Spleen (tissue), 11 donors: ENCODE data around the gene ARSI. TPM values are rescaled to one million over a fixed set of nuclear protein-coding genes. Genes with fewer than 3 reads are reported as not detected.
A peak's percentile ranks its signal among the peaks of the same experiment; 100 is the strongest.

Source experiments
- DNase-seq: peaks from one replicate; pipeline ENCODE4 v3.0.0-alpha.2; 2020
- H3K27ac ChIP-seq, 8 donors: fragments of 200-600 bp; sonication (generic) in 7 of 8; 1 replicate in 4 of 8; 2 replicates in 4 of 8; pipeline versions ENCODE4 v1.5.0 to v1.8.0; 2016 to 2021; ENCODE audit warnings: inconsistent platforms in 4 of 8, mild to moderate bottlenecking in 4 of 8, moderate library complexity in 1 of 8
- H3K27me3 ChIP-seq, 7 donors: fragments of 200-600 bp; sonication (generic) in 6 of 7; replicated peaks in 1 of 7; 1 replicate in 4 of 7; 2 replicates in 3 of 7; pipeline versions ENCODE4 v1.5.0 to v1.8.0; 2016 to 2021; ENCODE audit warnings: inconsistent platforms in 3 of 7, mild to moderate bottlenecking in 1 of 7
- H3K36me3 ChIP-seq, 6 donors: fragments of 200-600 bp; sonication (generic) in 5 of 6; 1 replicate in 4 of 6; 2 replicates in 2 of 6; pipeline versions ENCODE4 v1.5.0 to v1.8.0; 2016 to 2021; ENCODE audit warnings: inconsistent platforms in 2 of 6
- H3K4me1 ChIP-seq, 6 donors: fragments of 200-600 bp; sonication (generic) in 5 of 6; 1 replicate in 3 of 6; 2 replicates in 3 of 6; pipeline versions ENCODE4 v1.5.0 to v1.8.0; 2016 to 2021; ENCODE audit warnings: inconsistent platforms in 3 of 6
- H3K4me3 ChIP-seq, 8 donors: fragments of 200-600 bp; sonication (generic) in 7 of 8; 1 replicate in 4 of 8; 2 replicates in 4 of 8; pipeline versions ENCODE4 v1.5.0 to v1.8.0; 2016 to 2021; ENCODE audit warnings: inconsistent platforms in 4 of 8, mild to moderate bottlenecking in 4 of 8, moderate library complexity in 2 of 8
- H3K9me3 ChIP-seq, 8 donors: fragments of 200-600 bp; sonication (generic) in 7 of 8; 1 replicate in 4 of 8; 2 replicates in 4 of 8; pipeline versions ENCODE4 v1.5.0 to v1.8.0; 2016 to 2021; ENCODE audit warnings: inconsistent platforms in 4 of 8
- POLR2A ChIP-seq, 3 donors: fragments of 450-650 bp; IDR thresholded peaks; one replicate each; pipeline ENCODE4 v1.5.1; 2017; ENCODE audit warnings: antibody characterized with exemption in 3 of 3, mild to moderate bottlenecking in 1 of 3
- POLR2AphosphoS5 ChIP-seq, 3 donors: sonication (generic); formaldehyde crosslinking; IDR thresholded peaks; one replicate each; pipeline ENCODE4 v1.5.1; 2017; ENCODE audit warnings: antibody characterized with exemption in 3 of 3
- WGBS, 5 donors: extraction: QIAGEN DNeasy Blood & Tissue Kit in 3 of 5; methylation state at CpG; one replicate each; pipeline versions ENCODE4 v1.1.5 to v1.1.7; 2013 to 2018; 5-methylcytosine and 5-hydroxymethylcytosine counted together
- intact Hi-C: fragments of 100-400 bp; cut with DNase I; formaldehyde crosslinking; loops from one replicate; pipeline ENCODE4 v1.15.0; 2023; ENCODE audit warnings: low total_unique reads
- polyA plus RNA-seq, 3 donors: library from polyadenylated mRNA; stranded (reverse); fragments of 200-250 nt; gene quantifications; one replicate each; pipeline ENCODE4 v1.2.1, GENCODE V29; 2013
- total RNA-seq, 7 donors: library from RNA; depleted of rRNA in 3 of 7; stranded (reverse); fragments of >200 nt in 3 of 7; fragmentation: NEBNext Ultra II Directional in 4 of 7; extraction: Animal tissue kit (Norgen Biotek cat#: 25700) in 4 of 7; gene quantifications; one replicate each; pipeline versions ENCODE4 v1.1.0 to v1.2.1, GENCODE V29; 2016 to 2021
- TF ChIP-seq, protein P1 (sequence below), 11 experiments: fragments of 200-600 bp in 7 of 11; fragments of 450-650 bp in 4 of 11; sonication (generic) in 4 of 11; IDR thresholded peaks in 8 of 11; conservative IDR thresholded peaks in 3 of 11; 1 replicate in 7 of 11; 2 replicates in 4 of 11; pipeline versions ENCODE4 v1.4.0 to v1.8.0; 2016 to 2021; ENCODE audit warnings: antibody characterized with exemption in 11 of 11, inconsistent platforms in 4 of 11, mild to moderate bottlenecking in 1 of 11
- donor health status: healthy with polysubstance abuse.
- donor health status: DM: no; HTN: no; CAD: no; lungs with moderate emphysema.
- donor health status: DM: no; HTN: no; CAD: no.
- donor health status: Bipolar disorder and iron deficiency.
- donor health status: healthy.
- donor health status: DM: no; HTN: no; CAD: no.
- donor health status: DM: yes; HTN: yes; CAD: no.

The ARSI gene
- total and polyA plus RNA-seq, 10 donors = 0.07 to 3.8 (median 0.92) TPM

DNA sequence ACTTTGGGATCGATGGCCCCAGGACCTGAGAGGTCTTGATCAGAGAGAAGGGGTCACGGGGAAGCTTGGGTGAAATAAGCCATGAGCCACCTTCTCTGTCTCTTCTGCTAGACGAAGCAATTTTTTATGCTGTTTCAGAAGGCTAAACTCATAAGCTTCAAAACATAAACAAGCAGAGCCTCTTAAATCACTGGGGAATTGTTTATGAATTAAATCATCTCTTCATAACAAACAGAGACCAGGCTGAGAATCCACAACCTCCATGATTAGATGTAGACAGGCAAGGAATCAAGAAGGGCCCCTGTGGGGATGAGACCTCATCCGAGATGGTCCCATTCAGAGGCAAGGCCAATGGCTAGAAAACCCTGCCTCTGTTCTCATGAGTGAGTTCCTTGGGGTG lies 33.1 kb upstream of the ARSI start:
- intact Hi-C loops = no loop called here
- TF ChIP-seq, protein P1, sequence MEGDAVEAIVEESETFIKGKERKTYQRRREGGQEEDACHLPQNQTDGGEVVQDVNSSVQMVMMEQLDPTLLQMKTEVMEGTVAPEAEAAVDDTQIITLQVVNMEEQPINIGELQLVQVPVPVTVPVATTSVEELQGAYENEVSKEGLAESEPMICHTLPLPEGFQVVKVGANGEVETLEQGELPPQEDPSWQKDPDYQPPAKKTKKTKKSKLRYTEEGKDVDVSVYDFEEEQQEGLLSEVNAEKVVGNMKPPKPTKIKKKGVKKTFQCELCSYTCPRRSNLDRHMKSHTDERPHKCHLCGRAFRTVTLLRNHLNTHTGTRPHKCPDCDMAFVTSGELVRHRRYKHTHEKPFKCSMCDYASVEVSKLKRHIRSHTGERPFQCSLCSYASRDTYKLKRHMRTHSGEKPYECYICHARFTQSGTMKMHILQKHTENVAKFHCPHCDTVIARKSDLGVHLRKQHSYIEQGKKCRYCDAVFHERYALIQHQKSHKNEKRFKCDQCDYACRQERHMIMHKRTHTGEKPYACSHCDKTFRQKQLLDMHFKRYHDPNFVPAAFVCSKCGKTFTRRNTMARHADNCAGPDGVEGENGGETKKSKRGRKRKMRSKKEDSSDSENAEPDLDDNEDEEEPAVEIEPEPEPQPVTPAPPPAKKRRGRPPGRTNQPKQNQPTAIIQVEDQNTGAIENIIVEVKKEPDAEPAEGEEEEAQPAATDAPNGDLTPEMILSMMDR (IDR thresholded peaks at IDR 0.05 in 8 of 11, conservative IDR thresholded peaks at IDR 0.05 in 3 of 11) = no peak
- TF ChIP-seq POLR2AphosphoS5 (IDR thresholded peaks at IDR 0.05) = no peak
- no peak for TF ChIP-seq POLR2A (IDR thresholded peaks at IDR 0.05)
- Histone ChIP-seq H3K36me3 (no peaks in the 10 kb centered on the region), H3K27ac (no peak overlapping the region), H3K4me3 (no peak overlapping the region), H3K9me3 (no peaks in the 10 kb centered on the region), H3K4me1 (no peaks in the 10 kb centered on the region), H3K27me3 (no peaks in the 10 kb centered on the region)
- WGBS, 5 donors = 78 to 89% (median 86%) methylated on average over 4 of the region's 4 CpGs
- DNase-seq = peak; percentile 1

DNA sequence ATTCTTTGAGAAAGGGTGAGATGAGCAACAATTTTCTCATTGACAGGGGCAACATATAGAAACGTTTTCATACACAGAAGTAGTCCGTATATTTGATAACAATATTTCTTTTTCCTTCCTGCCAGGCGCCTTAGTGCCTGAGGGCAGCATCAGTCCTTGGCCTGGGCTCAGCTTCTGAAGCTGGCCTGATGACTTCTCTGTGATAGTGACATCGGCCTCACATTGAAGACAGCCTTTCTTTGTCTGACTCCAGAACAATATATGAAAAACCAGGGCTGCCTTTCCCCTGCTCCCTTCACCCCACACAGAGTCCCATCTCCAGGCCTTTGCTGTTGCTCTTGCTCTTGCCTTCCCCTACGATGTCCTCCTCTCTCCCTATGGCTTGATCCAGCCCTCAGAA lies 30.7 kb upstream of the ARSI start:
- TF ChIP-seq POLR2A (IDR thresholded peaks at IDR 0.05) (no peak), POLR2AphosphoS5 (IDR thresholded peaks at IDR 0.05) (no peak)
- TF ChIP-seq, protein P1 (IDR thresholded peaks at IDR 0.05 in 8 of 11, conservative IDR thresholded peaks at IDR 0.05 in 3 of 11) = no peak
- Histone ChIP-seq H3K4me1 (no peaks in the 10 kb centered on the region), H3K4me3 (no peak overlapping the region), H3K36me3 (no peaks in the 10 kb centered on the region), H3K27me3 (no peaks in the 10 kb centered on the region), H3K27ac (no peak overlapping the region), H3K9me3 (no peaks in the 10 kb centered on the region)
- intact Hi-C loops = no loop called here
- WGBS, 5 donors = 71 to 83% (median 75%) methylated on average over 5 of the region's 5 CpGs
- DNase-seq = no peak

DNA sequence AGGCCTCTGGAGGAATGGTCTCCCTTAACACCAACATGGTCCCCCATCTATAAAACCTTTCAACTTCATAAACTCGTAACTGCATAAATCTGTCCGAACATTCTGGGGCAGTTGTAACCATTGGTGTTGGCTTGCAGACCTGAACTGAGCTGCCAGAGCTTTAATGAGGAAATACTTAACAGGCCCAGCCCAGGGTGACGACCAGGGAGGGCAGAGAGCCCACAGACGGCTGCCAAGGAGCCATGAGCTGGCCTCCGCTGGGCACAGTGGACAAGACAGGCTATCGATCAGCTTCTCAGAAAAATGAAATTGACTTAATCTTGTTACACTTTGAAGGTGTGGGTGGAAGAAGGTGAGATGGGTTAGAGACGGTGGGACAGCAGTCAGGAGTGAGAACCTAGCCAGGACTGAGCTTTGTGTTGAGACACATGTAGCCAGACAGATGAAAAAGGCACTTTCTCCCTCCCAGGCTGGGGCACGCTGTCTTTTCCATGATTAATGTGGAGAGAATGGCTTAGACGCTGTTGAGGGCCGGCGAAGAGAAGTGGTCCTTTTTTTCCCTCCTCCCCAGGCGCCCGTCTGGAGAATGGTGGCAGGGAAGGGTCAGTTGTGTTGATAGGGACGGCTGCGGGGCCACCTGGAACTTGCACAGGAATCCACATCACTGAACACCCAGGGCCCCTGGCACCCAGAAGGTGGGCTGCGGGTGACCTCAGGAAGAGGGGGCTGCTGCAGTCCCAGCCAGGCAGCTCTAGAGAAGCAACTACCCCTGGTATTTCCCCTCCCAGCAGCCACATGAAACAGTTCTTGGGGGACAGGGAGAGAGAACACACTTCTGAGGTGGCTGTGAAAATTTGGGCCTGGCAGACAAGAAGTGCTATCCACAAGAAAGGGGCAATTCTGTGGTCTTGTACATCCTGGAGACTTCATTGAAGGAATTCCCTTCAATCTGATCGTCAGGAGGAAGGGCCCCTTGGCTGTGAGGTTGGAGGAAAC lies 27.5 kb upstream of the ARSI start:
- WGBS, 5 donors = 77 to 82% (median 82%) methylated on average over 14 to 17 of the region's 17 CpGs
- TF ChIP-seq, protein P1 (IDR thresholded peaks at IDR 0.05 in 8 of 11, conservative IDR thresholded peaks at IDR 0.05 in 3 of 11) = no peak
- TF ChIP-seq POLR2AphosphoS5 (IDR thresholded peaks at IDR 0.05) (no peak), POLR2A (IDR thresholded peaks at IDR 0.05) (no peak)
- intact Hi-C loops = no loop called here
- no peaks in the 10 kb centered on the region for H3K36me3 ChIP-seq
- no peak overlapping the region for H3K4me3 ChIP-seq
- H3K27ac ChIP-seq = no peak overlapping the region
- H3K9me3 ChIP-seq = no peaks in the 10 kb centered on the region
- H3K4me1 ChIP-seq = no peaks in the 10 kb centered on the region
- DNase-seq = no peak
- no peaks in the 10 kb centered on the region for H3K27me3 ChIP-seq

DNA sequence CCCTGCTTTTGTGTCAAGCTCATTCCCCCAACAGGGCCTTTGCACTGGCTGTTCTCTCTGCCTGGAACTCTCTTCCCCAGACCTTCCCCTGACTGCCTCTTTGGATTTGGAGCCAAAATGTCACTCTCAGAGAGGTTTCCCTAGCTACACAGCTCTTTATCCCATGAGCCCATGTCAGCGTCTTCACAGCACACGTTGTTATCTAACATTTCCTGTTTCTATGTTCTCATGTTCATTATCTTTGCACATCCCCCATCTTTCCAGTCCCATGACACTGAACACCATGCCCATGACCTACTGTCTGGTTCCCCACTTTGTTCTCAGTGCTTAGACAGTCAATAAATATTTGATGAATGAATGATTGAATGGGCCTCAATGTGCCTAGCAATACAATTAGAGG lies 26.3 kb upstream of the ARSI start:
- no peak overlapping the region for H3K27ac ChIP-seq
- no peaks in the 10 kb centered on the region for H3K9me3 ChIP-seq
- no peak for TF ChIP-seq POLR2A (IDR thresholded peaks at IDR 0.05)
- TF ChIP-seq, protein P1 (IDR thresholded peaks at IDR 0.05 in 8 of 11, conservative IDR thresholded peaks at IDR 0.05 in 3 of 11) = no peak
- no peak for TF ChIP-seq POLR2AphosphoS5 (IDR thresholded peaks at IDR 0.05)
- WGBS, 5 donors = 23 to 66% (median 48%) methylated on average over 2 of the region's 2 CpGs
- H3K36me3 ChIP-seq = no peaks in the 10 kb centered on the region
- H3K27me3 ChIP-seq = no peaks in the 10 kb centered on the region
- H3K4me1 ChIP-seq = no peaks in the 10 kb centered on the region
- no peak overlapping the region for H3K4me3 ChIP-seq
- intact Hi-C loops = no loop called here
- DNase-seq = no peak
